ENCODE data around the gene MAST4. TPM values are rescaled to one million over a fixed set of nuclear protein-coding genes. Genes with fewer than 3 reads are reported as not detected.

MAST4 gene
- total and polyA plus RNA-seq, 2 of the 13 experiments (the other 11 are each of a cell fraction or from before 2014, with no cell fraction given) = 3.4 to 3.7 TPM

GRCh38 chr5:67065237-67065636 lies 469.0 kb downstream of the MAST4 start:
- peaks cover 11% of the 10 kb centered on the region for H3K4me1 ChIP-seq (ENCODE audit: insufficient read depth, low read length)
- in situ Hi-C loops (cut with HindIII; ENCODE audit: extremely low pct_ligation_motif_present, low pct_unique_long_range_greater_than_20kb) (no loop called here), intact Hi-C loops (cut with micrococcal nuclease; ENCODE audit: unreplicated experiment) (no loop called here)
- H3K4me2 ChIP-seq (ENCODE audit: low read depth, low read length) = no peak overlapping the region
- no peaks in the 10 kb centered on the region for H3K9me3 ChIP-seq (ENCODE audit: low read length)
- TF ChIP-seq MED13 (CRISPR knock-in tag; IDR thresholded peaks at IDR 0.05) (no peak), GMEB2 (CRISPR knock-in tag; IDR thresholded peaks at IDR 0.05; ENCODE audit: low read depth) (no peak), CREB1 (IDR thresholded peaks at IDR 0.05) (no peak), CREB1 (CRISPR knock-in tag; IDR thresholded peaks at IDR 0.05) (no peak), NCOR1 (IDR thresholded peaks at IDR 0.05; ENCODE audit: borderline replicate concordance, low read length) (no peak), ZNF577 (CRISPR knock-in tag; IDR thresholded peaks at IDR 0.05; ENCODE audit: borderline replicate concordance, low read depth) (no peak), ZNF431 (CRISPR knock-in tag; IDR thresholded peaks at IDR 0.05; ENCODE audit: borderline replicate concordance, low read depth) (no peak), TEAD2 (CRISPR knock-in tag; IDR thresholded peaks at IDR 0.05) (no peak), ZNF12 (CRISPR knock-in tag; IDR thresholded peaks at IDR 0.05) (no peak), BCL6 (CRISPR knock-in tag; IDR thresholded peaks at IDR 0.05) (no peak)
- no peak for DNase-seq (ENCODE audit: low spot score)
- no TSS peak for BruUV-seq (replicated peaks)
- H3K27ac ChIP-seq (ENCODE audit: extremely low read length, insufficient read depth, low read length) = no peak overlapping the region
- no peak for ATAC-seq
- H2AFZ ChIP-seq (ENCODE audit: low read length) = no peak overlapping the region
- CTCF ChIA-PET (ENCODE audit: low intra/inter-chr PET ratio, low total read pairs) = no interaction called here
- no peaks in the 10 kb centered on the region for H3K27me3 ChIP-seq (ENCODE audit: control insufficient read depth in 1 of 2, insufficient read depth in 2 of 2, low read length in 2 of 2)
- H3K9ac ChIP-seq (ENCODE audit: insufficient read depth, low read depth, low read length) = no peak overlapping the region
- no peak for FAIRE-seq
- H4K20me1 ChIP-seq (ENCODE audit: insufficient read depth, low read length) = no peaks in the 10 kb centered on the region; the same call in 1 of the 2 replicates
- POLR2A ChIA-PET = no interaction called here
- 96% methylated on average over 4 of the region's 4 CpGs for WGBS (ENCODE audit: low lambda C conversion rate)
- H3K79me2 ChIP-seq (ENCODE audit: insufficient read depth, low read length) = no peaks in the 10 kb centered on the region
- no peaks in the 10 kb centered on the region for H3K36me3 ChIP-seq (replicated peaks in 1 of 2; ENCODE audit: control insufficient read depth in 1 of 2, insufficient read depth in 2 of 2, low read length in 2 of 2)
- no peak overlapping the region for H3K4me3 ChIP-seq (replicated peaks in 1 of 3; ENCODE audit: insufficient read depth in 1 of 3, low read depth in 2 of 3, low read length in 3 of 3)

Data from HepG2 (cell line).